Kasumi-1 (cell line): ENCODE results near the gene CBFA2T2.
"Not testable (repeated sequence)": the region's sequence is repeated elsewhere in the genome, so short reads cannot be mapped to it uniquely, and the experiment has no call there.

Experiments
- DNase-seq, 2 experiments: peaks; one replicate each; lab custom pipeline; 2025; lab: John Stamatoyannopoulos, UW

CBFA2T2 gene

GRCh38 chr20:33490023-33490933 is at the start of gene CBFA2T2:
Gene CBFA2T2, plus strand, starts transcription at chr20:33490096. Its CDS starts 172 bp downstream, at chr20:33490268.
- peak; percentile 48 to 49 for DNase-seq

DNA sequence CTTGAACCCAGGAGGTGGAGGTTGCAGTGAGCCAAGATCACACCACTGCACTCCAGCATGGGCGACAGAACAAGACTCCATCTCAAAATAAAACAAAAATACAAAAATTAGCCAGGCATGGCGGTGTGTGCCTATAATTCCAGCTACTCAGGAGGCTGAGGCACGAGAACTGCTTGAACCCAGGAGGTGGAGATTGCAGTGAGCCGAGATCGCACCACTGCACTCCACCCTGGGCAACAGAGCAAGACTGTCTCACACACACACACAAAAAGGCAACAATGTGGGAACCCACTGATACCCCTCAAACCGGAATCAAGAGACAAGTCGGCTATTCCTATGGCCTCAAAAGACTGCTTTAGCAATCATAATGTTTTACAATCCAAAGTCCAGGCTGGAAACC is 49.3 kb upstream of the CBFA2T2 start:
- DNase-seq: not testable (repeated sequence)

DNA sequence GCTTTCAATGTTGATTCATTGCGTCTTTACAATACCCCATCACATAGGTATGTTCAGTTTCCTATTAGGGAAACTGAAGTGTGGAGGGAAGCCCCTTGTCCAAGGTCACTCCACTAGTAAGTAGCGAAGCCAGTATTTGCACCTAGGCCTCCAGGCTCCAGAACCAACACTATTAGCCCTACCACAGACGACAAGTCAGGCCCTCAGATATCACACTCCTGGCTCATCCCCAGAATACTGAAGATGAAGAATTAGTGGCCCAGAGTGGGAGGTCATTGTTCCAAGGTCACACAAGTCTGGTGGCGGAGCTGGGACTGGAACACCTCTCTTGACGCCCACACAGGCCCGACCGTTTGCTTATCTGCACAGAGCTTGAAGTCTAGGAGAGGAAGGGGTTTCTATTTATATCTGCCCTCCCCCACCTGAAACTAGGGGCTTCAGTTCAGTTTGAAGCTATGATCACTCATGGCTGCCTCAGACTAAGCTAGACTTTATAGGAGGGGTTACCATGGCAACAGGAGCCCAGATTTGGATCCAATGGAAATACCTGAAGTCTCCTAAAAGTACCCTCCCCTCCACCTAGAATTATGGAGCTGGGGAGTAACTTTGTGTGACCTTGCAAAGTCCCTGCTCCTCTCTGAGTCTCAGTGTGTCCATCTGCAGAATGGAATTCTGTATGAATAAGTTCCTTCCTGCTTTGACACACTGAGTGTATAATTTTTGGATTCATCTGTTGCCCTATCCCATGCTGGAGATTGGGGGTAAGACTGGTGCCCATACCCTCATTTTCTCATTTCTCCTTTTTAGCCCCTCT is 48.5 kb upstream of the CBFA2T2 start:
- no peak for DNase-seq

GRCh38 chr20:33442136-33443005 is 47.5 kb upstream of the CBFA2T2 start:
- no peak for DNase-seq

GRCh38 chr20:33443006-33443511 is 46.8 kb upstream of the CBFA2T2 start:
- DNase-seq: no peak

DNA sequence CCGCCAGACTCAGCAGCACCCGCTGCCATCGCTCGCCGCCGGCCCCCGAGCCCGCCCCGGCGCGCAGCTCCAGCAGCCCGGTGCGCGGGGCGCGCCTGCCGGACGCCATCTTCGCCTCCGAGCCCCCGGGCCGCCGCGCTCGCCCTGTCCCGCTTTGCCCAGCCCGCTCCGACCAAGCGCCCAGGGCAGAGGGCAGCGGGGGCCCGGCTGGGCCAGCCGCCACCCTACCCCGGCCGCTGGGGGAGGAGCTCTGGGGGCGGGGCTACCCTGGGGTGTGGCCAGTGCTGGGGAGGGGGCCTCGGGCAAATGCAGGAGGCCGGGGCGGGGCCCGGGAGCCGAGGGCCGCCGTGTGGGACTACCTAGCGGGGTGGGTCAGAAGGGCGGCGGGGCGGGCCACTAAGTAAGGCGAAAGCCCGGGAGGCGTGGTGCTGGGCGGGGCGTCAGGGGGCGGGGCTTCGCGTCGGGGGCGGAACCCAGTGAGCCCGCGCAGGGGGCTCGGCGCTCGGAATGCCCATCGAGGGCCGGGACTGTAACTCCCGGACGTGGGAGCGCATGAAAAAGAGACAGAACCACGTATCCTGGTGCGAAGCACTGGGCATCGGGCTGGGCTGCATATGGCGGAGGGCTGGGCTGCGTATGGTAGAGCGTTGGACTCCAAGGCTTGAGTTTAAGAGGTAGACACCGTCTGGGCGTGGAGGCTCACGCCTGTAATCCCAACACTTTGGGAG is 46.2 kb upstream of the CBFA2T2 start, which contains the start of gene SNTA1:
SNTA1 (minus strand) TSS at position 252 of the 728 bp plus-strand sequence; CDS start at position 109, 143 bp downstream.
- peak; percentile 64 to 72 for DNase-seq

DNA sequence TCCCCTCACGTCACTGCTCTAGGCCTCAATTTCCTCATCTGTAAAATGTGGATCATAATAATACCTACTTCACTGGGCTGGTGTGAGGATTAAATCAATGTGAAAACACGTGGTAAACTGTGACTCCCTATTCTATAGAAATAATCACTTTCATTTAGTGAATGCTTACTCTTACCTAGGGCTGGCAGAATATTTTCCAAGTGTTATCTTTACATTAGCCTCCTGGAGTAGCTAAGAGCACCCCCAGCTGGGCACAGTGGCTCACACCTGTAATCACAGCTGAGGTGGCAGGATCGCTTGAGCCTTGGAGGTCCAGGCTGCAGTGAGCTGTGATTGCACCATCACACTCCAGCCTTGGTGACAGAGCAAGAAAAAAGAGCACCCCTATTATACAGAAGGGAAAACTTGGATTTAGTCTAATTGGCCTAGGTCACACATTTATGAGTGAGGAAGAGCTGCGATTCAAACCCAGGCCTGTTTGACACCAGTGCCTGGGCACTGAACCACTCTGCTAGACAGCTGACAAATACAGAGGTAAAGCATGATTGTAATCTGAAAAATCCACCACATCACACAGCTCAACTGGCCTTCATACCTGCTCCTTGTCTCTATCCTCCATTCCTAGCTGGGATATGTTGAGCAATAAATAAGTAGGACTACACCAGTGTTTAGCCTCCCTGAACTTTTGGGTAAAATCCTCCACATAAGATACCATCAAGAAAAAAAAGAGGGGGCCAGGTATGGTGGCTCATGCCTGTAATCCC is 44.9 kb upstream of the CBFA2T2 start:
- no peak for DNase-seq

DNA sequence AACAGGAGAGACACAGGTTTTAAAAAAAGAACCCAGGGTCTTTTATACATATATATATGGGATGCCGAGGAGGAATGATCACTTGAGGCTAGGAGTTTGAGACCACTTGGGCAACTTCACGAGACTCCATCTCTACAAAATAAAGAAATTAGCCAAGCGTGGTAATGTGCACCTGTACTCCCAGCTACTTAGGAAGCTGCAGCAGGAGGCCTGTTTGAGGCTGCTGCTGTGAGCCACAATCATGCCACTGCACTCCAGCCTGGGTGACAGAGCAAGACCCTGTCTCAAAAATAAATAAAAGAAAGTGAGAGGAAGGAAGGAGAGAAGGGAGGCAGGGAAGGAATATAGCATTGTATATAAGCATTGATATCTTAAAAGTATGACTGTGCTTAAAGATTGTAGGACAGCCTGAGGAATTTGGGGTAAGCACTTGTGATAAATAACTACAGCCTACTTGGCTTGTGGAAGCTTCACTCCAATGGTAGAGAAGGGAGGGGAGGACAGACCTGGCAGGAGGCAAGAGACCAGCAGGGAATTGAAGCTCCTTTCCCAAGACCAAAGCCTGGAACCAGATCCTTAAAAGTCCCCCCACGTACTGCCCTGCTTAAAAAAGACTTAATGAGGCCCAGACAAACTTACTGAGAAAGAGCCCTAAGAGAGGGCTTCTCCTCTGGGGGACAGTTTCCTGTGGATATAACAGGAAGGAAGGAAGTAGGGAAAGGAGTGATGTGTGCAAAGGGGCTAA is 43.8 kb upstream of the CBFA2T2 start:
- no peak for DNase-seq

- no peak for DNase-seq
Observed at GRCh38 chr20:33450867-33451266, 39.0 kb upstream of the CBFA2T2 start.

GRCh38 chr20:33456916-33457642 is 32.8 kb upstream of the CBFA2T2 start:
- DNase-seq: peak; percentile 61 to 69

DNA sequence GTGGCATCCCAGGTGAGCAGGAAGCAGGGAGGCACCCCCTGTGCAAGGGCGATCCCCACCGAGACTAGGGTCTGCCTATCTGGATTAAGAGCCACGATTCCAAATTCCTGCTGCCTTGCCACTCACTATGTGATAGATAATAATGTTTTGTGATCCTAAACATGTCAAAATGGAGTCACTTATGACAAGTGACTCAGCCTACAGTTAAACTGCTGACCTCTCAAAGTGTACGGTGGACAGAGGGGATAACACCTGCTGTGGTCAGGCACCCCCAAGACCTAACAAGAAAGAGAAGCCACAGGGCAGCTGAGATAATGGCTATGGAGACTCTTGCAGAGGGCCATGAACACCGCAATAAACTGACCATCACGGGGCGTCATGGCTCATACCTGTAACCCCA is 30.3 kb upstream of the CBFA2T2 start:
- no peak for DNase-seq

DNA sequence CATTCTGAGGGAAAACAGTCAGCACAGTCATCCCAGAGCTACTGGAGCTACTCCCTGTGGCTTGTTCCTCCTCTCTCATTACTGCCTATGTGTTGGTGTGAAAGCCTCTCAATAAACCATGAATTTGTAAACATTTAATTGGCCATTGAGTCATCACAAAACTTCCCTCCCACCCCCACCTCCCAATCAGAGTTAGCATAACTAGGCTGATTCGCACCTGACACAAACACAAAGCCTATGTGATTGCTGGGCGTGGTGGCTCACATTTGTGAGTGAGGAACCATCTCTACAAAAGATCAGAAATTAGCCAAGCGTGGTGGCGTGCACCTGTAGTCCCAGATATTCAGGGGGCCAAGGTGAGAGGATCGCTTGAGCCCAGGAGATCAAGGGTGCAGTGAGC is 29.2 kb upstream of the CBFA2T2 start:
- DNase-seq: no peak

DNA sequence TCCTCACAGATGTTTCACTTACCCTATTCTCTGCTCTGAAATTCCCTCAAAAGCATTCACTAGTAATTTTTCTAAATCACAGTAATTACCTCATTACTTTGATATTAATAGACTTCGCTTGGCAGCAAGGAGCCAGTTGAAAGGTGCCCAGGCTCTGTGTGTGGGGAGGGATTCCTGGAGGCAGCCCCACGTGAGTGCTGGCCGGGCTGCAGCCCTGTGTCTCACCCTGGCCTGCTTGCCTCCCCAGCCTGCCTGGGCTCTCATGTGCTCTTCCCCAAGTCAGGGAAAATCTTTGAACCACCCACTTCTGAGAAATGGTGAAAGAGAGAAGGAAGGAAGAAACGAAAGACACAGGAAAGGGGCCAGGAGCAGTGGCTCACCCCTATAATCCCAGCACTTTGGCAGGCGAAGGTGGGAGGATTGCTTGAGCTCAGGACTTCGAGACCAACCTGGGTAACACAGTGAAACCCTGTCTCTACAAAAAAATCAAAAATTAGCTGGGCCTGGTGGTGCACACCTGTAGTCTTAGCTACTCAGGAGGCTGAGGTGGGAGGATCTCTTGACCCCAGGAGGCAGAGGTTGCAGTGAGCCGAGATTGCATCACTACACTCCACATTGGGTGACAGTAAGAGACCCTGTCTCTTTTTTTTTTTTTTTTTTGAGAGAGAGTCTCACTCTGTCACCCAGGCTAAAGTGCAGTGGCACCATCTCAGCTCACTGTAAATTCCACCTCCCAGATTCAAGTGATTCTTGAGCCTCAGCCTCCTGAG is 26.4 kb upstream of the CBFA2T2 start:
- DNase-seq: no peak

DNA sequence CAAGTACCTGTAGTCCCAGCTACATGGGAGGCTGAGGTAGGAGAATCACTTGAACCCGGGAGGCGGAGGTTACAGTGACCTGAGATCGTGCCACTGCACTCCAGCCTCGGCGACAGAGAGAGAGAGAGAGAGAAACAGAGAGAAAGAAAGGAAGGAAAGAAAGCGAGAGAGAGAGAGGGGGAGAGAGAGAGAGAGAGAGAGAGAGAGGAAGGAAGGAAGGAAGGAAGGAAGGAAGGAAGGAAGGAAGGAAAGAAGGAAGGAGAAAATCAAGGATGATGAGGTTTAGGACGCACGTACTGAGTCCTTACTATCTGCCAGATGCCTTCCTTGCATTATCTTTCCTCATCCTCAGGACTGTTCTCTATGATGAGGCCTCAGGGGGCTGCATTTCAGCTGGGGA is 25.1 kb upstream of the CBFA2T2 start:
- not testable (repeated sequence) for DNase-seq

- no peak for DNase-seq
Observed at GRCh38 chr20:33465481-33466302, 24.2 kb upstream of the CBFA2T2 start.

DNA sequence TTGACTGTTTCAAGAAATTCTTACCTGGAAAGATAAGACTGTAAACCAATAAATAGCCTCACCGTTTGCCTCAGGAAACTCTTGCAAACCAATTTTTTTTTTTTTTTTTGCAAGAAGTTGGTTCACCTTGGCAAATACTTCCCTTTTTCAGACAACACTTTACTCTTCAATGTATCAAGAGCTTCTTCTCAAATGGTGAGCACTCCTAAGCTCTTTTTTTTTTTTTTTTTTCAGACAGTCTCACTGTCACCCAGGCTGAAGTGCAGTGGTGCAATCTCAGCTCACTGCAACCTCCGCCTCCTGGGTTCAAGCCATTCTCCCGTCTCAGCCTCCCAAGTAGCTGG is 23.6 kb upstream of the CBFA2T2 start:
- DNase-seq: no peak

DNA sequence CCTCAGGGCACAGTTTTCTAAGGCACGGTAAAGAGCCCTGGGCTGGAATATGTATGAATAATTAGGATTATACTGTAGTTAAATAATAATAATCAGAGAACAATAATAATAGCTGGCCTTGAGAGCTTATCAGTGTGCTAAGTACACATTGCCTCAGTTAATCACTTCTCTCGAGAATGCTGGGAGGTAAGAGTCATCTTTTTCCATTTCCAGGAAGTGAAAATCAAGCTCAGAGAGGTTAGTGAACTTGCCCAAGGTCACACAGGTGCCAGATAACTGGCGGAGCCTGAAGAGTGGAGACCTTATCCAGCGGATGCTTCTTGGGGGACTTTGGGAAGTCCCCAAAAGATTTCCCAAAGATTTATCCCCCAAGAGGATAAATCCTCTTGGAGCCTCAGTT is 19.4 kb upstream of the CBFA2T2 start:
- DNase-seq: no peak
